HepG2 (cell line): ENCODE results near the gene USP19. TPM values are rescaled to one million over a fixed set of nuclear protein-coding genes. Genes with fewer than 3 reads are reported as not detected.

Source experiments
- GATA4 ChIP-seq: sonication (generic); IDR thresholded peaks from 2 replicates; pipeline ENCODE4 v1.6.1; 2016; ENCODE audit warnings: antibody characterized with exemption, low read depth, borderline replicate concordance
- KLF6 ChIP-seq: IDR thresholded peaks from 2 replicates; pipeline ENCODE4 v1.8.0; 2016; ENCODE audit warnings: missing biosample characterization, missing genetic modification reagents
- MIER3 ChIP-seq: IDR thresholded peaks from 2 replicates; pipeline ENCODE4 v1.6.1; 2016; ENCODE audit warnings: missing compliant biosample characterization, borderline replicate concordance
- MZF1 ChIP-seq: sonication (generic); formaldehyde crosslinking; IDR thresholded peaks from 2 replicates; pipeline ENCODE4 v1.8.1; 2023; ENCODE audit warnings: mild to moderate bottlenecking, missing genetic modification reagents, borderline replicate concordance
- NCOA5 ChIP-seq: sonication (generic); formaldehyde crosslinking; IDR thresholded peaks from 2 replicates; pipeline ENCODE4 v1.4.0; 2020; ENCODE audit warnings: missing genetic modification reagents
- NFYC ChIP-seq: IDR thresholded peaks from 2 replicates; pipeline ENCODE4 v1.6.1; 2016; ENCODE audit warnings: missing genetic modification reagents, missing compliant biosample characterization
- PAWR ChIP-seq: sonication (generic); formaldehyde crosslinking; IDR thresholded peaks from 2 replicates; pipeline ENCODE4 v1.4.0; 2020; ENCODE audit warnings: missing genetic modification reagents, mild to moderate bottlenecking, borderline replicate concordance
- REST ChIP-seq, 2 experiments: IDR thresholded peaks; 2 replicates each; pipeline ENCODE4 v1.6.1; 2011 to 2012; ENCODE audit warnings: low read length in 2 of 2, borderline replicate concordance in 1 of 2, low read depth in 1 of 2, mild to moderate bottlenecking in 1 of 2, moderate library complexity in 1 of 2
- SETDB1 ChIP-seq: sonication (generic); formaldehyde crosslinking; IDR thresholded peaks from 2 replicates; pipeline ENCODE4 v1.5.1; 2020; ENCODE audit warnings: missing genetic modification reagents, mild to moderate bottlenecking, borderline replicate concordance
- ZBTB26 ChIP-seq: IDR thresholded peaks from 2 replicates; pipeline ENCODE4 v1.6.1; 2016; ENCODE audit warnings: missing compliant biosample characterization, missing genetic modification reagents, borderline replicate concordance
- ZFP41 ChIP-seq: sonication (generic); formaldehyde crosslinking; IDR thresholded peaks from 2 replicates; pipeline ENCODE4 v1.4.0; 2020; ENCODE audit warnings: mild to moderate bottlenecking, missing genetic modification reagents, borderline replicate concordance
- ZNF205 ChIP-seq: IDR thresholded peaks from 2 replicates; pipeline ENCODE4 v1.6.1; 2018; ENCODE audit warnings: missing biosample characterization, missing genetic modification reagents
- ZNF224 ChIP-seq: sonication (generic); formaldehyde crosslinking; IDR thresholded peaks from 2 replicates; pipeline ENCODE4 v1.5.0; 2020; ENCODE audit warnings: mild to moderate bottlenecking, missing genetic modification reagents
- ZNF253 ChIP-seq: sonication (generic); formaldehyde crosslinking; IDR thresholded peaks from 2 replicates; pipeline ENCODE4 v1.8.0; 2022; ENCODE audit warnings: mild to moderate bottlenecking, missing genetic modification reagents, borderline replicate concordance
- ZNF710 ChIP-seq: sonication (generic); formaldehyde crosslinking; IDR thresholded peaks from 2 replicates; pipeline ENCODE4 v1.5.0; 2020; ENCODE audit warnings: mild to moderate bottlenecking, missing genetic modification reagents, borderline replicate concordance
- polyA plus RNA-seq, 8 experiments: library from polyadenylated mRNA; depleted of rRNA in 3 of 8; stranded (reverse) in 7 of 8; unstranded in 1 of 8; fragments of >200 nt; fragmentation: Illumina TruSeq in 4 of 8; extraction: Trizol in 4 of 8; gene quantifications; 2 replicates each; pipeline versions ENCODE4 v1.2.1 to v1.2.3, GENCODE V29; 2011 to 2016; ENCODE audit warnings: low read depth in 4 of 8, missing spikeins in 1 of 8, mixed read lengths in 1 of 8; ENCODE audit not compliant: insufficient read depth in 1 of 8
- total RNA-seq, 5 experiments: library from RNA; depleted of rRNA; stranded (reverse); fragments of >200 nt; fragmentation: Illumina TruSeq; extraction: Trizol; gene quantifications; 2 replicates each; pipeline ENCODE4 v1.2.3, GENCODE V29; 2016; ENCODE audit warnings: low read depth in 1 of 5

USP19 gene
- total and polyA plus RNA-seq, 2 of the 13 experiments (the other 11 are each of a cell fraction or from before 2014, with no cell fraction given): 28.3 to 31.7 TPM

- TF ChIP-seq MZF1 (no peak), ZFP41 (CRISPR knock-in tag) (no peak), NCOA5 (CRISPR knock-in tag) (no peak), REST (IDR thresholded peaks at IDR 0.05; ENCODE audit: borderline replicate concordance in 1 of 2, low read depth in 1 of 2, low read length in 2 of 2) (no peak), MIER3 (CRISPR knock-in tag) (0 out of 2 replicates have a peak, but pooled peaks have one; percentile 24), ZNF205 (CRISPR knock-in tag) (0 out of 2 replicates have a peak, but pooled peaks have one; percentile 61), ZNF224 (CRISPR knock-in tag) (peak; percentile 94; the same call in 1 of the 2 replicates), PAWR (CRISPR knock-in tag) (0 out of 2 replicates have a peak, but pooled peaks have one; percentile 31), SETDB1 (no peak), ZBTB26 (CRISPR knock-in tag) (peak; percentile 61; the same call in 1 of the 2 replicates), ZNF710 (CRISPR knock-in tag) (no peak), ZNF253 (CRISPR knock-in tag) (no peak), NFYC (peak; percentile 88), KLF6 (CRISPR knock-in tag) (peak; percentile 70), GATA4 (0 out of 2 replicates have a peak, but pooled peaks have one; percentile 21)
Observed at GRCh38 chr3:49093853-49094767, 26.5 kb downstream of the USP19 start, which contains the start of gene QRICH1 (continued).
